ENCODE data around the gene CCNK. TPM values are rescaled to one million over a fixed set of nuclear protein-coding genes. Genes with fewer than 3 reads are reported as not detected.

Gene CCNK
- total RNA-seq, 1 donor from 2014 or later, result 80.8 TPM

DNA sequence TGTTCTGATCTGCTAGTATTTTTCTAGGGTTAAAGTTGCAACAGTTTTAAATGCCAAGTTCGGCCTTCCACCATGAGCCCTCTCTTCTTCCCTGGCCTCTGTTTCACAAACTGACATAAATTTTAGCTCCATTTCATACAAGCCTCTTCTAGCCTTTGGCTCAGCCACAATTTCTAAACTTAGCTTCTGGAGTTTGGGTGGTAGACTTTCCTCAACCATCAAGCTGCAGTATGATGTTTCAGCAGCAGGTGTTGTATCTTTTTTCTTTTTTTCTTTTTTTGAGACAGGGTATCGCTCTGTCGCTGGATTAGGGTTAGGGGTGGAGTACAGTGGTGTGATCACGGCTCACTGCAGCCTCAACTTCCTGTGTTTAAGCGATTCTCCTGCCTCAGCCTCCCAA, 30.0 kb upstream of the CCNK start:
- H3K36me3 Mint-ChIP-seq (ENCODE audit: low read depth), result peaks cover 28% of the 10 kb centered on the region

DNA sequence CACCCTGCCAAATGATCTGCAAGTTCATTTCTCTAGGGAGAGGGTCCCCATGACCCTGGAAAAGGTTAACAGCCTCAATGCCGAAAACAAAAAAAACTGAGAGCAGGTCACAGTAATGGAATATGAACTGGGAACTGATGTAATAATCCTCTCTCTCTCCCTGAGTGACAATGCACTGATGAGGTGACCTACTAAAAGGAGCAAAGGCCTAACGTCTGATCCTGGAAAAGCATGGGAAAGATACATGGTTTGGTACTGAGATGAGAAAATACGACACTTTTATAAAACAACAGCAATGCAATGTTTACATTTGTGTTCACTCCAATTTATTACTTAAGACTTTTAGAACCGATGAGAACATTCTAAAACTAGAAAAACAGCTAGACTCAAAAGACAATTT, 28.2 kb upstream of the CCNK start:
- no peak for DNase-seq (ENCODE audit: low spot score)
- peaks cover 28% of the 10 kb centered on the region for H3K36me3 Mint-ChIP-seq (ENCODE audit: low read depth)
- H3K27me3 Mint-ChIP-seq (ENCODE audit: insufficient read depth), result no peaks in the 10 kb centered on the region
- no peak overlapping the region for H3K27ac Mint-ChIP-seq
- no peaks in the 10 kb centered on the region for H3K4me1 Mint-ChIP-seq (ENCODE audit: low read depth)
- intact Hi-C loops (cut with micrococcal nuclease), result no loop called here
- no peaks in the 10 kb centered on the region for H3K9me3 Mint-ChIP-seq
- no peak overlapping the region for H3K4me3 Mint-ChIP-seq

More for the DNA sequence above, 30.0 kb upstream of the CCNK start:
- no peaks in the 10 kb centered on the region for H3K27me3 Mint-ChIP-seq (ENCODE audit: insufficient read depth)
- no peak for DNase-seq (ENCODE audit: low spot score)
- no peak overlapping the region for H3K27ac Mint-ChIP-seq
- intact Hi-C loops (cut with micrococcal nuclease), result no loop called here
- H3K9me3 Mint-ChIP-seq, result no peaks in the 10 kb centered on the region
- no peaks in the 10 kb centered on the region for H3K4me1 Mint-ChIP-seq (ENCODE audit: low read depth)
- no peak overlapping the region for H3K4me3 Mint-ChIP-seq

DNA sequence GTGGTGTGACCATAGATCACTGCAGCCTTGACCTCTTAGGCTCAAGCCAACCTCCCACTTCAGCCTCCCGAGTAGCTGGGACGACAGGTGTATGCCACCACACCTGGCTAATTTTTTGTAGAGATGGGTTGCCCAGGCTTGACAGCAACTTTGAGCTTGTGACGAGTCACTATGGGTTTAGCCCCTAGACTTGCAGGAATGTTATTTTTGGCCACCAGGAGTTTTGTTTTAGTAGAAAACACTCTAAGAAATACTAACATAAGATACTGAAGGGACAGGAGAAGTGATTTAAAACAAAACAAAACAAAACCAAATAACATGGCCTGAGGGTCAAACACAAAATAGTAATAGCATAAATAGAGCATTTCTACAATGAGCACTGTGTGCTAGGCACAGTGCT, 27.0 kb upstream of the CCNK start:
- H3K4me1 Mint-ChIP-seq (ENCODE audit: low read depth), result no peaks in the 10 kb centered on the region
- no peak overlapping the region for H3K4me3 Mint-ChIP-seq
- DNase-seq (ENCODE audit: low spot score), result no peak
- no peaks in the 10 kb centered on the region for H3K27me3 Mint-ChIP-seq (ENCODE audit: insufficient read depth)
- peaks cover 26% of the 10 kb centered on the region for H3K36me3 Mint-ChIP-seq (ENCODE audit: low read depth)
- no peaks in the 10 kb centered on the region for H3K9me3 Mint-ChIP-seq
- intact Hi-C loops (cut with micrococcal nuclease), result no loop called here
- H3K27ac Mint-ChIP-seq, result no peak overlapping the region

DNA sequence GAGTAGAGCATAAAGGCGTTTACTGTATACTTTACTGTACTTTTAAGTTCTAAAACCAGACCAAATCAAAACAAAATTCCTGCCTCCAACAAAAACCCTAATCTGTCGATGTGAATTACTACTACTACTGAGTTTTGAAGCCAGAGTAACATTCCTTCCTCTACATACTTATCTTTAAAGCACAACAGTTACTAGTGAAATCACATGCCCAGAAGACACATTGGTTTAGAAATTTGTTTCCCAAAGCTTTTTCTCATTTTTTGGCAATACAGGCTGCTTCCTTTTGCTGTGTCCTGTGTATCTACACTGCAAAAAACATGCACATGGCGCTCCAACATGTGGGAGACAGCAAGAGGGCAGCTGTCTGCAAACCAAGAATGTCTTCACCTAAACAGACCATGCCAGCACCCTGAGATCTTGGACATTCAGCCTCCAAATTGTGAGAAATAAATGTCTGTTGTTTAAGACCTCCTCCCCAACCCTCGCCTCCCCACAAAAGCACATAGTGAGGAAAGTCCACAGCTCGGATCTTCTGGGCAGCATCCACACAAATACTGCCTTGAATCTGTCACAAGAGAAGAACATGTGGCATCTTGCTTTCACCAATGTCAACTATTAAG, 21.6 kb upstream of the CCNK start:
- no peak for DNase-seq (ENCODE audit: low spot score)
- H3K36me3 Mint-ChIP-seq (ENCODE audit: low read depth), result peaks cover 47% of the 10 kb centered on the region
- no peaks in the 10 kb centered on the region for H3K27me3 Mint-ChIP-seq (ENCODE audit: insufficient read depth)
- no peaks in the 10 kb centered on the region for H3K9me3 Mint-ChIP-seq
- H3K4me3 Mint-ChIP-seq, result no peak overlapping the region
- no peak overlapping the region for H3K27ac Mint-ChIP-seq
- intact Hi-C loops (cut with micrococcal nuclease), result no loop called here
- peaks cover 8% of the 10 kb centered on the region for H3K4me1 Mint-ChIP-seq (ENCODE audit: low read depth)

DNA sequence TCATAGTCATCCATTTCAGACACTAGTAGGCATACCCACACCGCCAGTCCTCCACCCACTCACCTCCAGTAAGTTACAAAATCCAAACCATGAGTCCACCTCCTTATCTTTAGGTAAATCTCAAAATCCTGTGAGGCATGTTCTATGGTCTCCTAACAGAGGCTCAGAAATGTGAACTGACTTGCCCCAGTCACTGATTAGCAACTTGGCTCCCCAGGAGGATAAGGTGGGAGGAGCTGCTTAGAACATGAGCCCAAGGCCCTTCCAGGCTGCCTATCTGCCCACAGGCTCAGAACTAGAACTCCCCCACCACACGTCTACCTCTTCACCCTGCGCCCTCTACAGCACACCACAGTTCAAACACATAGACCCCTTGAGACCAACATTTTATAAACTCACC, 20.4 kb upstream of the CCNK start:
- peaks cover 42% of the 10 kb centered on the region for H3K36me3 Mint-ChIP-seq (ENCODE audit: low read depth)
- no peaks in the 10 kb centered on the region for H3K9me3 Mint-ChIP-seq

DNA sequence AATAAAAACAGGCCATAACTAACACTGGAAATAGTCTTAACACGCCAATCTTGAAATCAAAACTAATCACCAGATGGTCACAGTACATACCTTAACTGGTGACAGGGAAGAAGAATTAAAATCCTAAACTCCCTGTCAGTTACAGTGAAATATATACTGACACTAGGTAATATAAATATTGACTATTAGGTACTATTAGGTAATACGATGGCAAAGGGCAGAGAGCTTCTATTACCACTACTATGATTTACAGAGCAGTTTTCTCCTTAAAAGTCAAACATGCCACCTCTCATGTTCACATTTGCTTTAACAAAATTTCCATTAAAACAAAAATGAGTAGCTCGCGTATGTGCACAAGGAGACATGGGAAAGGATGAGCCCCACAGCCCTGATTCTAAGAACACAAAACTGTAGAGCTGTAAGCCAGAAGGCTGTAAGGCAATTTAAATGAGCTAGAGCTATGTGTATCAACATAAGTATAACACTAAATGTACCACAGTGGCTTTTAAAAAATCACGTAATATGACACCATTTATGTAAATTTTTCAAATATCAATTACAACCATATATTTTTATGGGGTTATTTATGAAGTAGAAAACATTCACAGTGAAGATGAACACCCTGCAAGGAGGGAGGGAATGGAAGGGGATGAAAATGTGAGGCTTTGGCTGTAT, 19.7 kb upstream of the CCNK start:
- H3K4me1 Mint-ChIP-seq (ENCODE audit: low read depth), result peaks cover 8% of the 10 kb centered on the region
- H3K36me3 Mint-ChIP-seq (ENCODE audit: low read depth), result peaks cover 44% of the 10 kb centered on the region
- H3K9me3 Mint-ChIP-seq, result no peaks in the 10 kb centered on the region

More for the DNA sequence above, 20.4 kb upstream of the CCNK start:
- Mint-ChIP-seq H3K27me3 (ENCODE audit: insufficient read depth) (no peaks in the 10 kb centered on the region), H3K4me1 (ENCODE audit: low read depth) (peaks cover 8% of the 10 kb centered on the region), H3K27ac (no peak overlapping the region), H3K4me3 (no peak overlapping the region)
- intact Hi-C loops (cut with micrococcal nuclease), result no loop called here
- DNase-seq (ENCODE audit: low spot score), result no peak

DNA sequence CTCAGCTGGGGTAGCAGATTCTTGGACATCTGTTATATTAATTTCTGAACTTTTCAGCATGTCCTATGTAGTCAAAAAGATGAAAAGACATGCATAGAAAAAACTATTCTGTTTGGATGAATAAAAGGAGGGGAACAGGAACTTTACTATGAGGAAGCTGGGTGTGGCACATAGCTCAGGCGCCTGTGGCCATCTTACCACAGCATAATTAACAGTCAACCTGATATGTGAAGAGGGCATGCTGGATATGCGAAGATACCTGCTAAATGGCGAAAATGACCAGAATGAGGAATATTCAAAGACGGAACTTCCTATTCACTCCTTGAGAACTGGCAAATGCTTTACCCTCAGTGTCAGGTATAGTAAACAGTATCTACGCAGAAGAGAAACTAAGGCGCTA, 19.0 kb upstream of the CCNK start:
- Mint-ChIP-seq H3K27me3 (ENCODE audit: insufficient read depth) (no peaks in the 10 kb centered on the region), H3K4me3 (no peak overlapping the region), H3K27ac (no peak overlapping the region), H3K36me3 (ENCODE audit: low read depth) (peaks cover 37% of the 10 kb centered on the region), H3K9me3 (no peaks in the 10 kb centered on the region), H3K4me1 (ENCODE audit: low read depth) (peaks cover 8% of the 10 kb centered on the region)
- DNase-seq (ENCODE audit: low spot score), result no peak
- intact Hi-C loops (cut with micrococcal nuclease), result no loop called here

More for the DNA sequence above, 19.7 kb upstream of the CCNK start:
- intact Hi-C loops (cut with micrococcal nuclease), result no loop called here
- H3K4me3 Mint-ChIP-seq, result no peak overlapping the region
- H3K27me3 Mint-ChIP-seq (ENCODE audit: insufficient read depth), result no peaks in the 10 kb centered on the region
- no peak for DNase-seq (ENCODE audit: low spot score)
- no peak overlapping the region for H3K27ac Mint-ChIP-seq

DNA sequence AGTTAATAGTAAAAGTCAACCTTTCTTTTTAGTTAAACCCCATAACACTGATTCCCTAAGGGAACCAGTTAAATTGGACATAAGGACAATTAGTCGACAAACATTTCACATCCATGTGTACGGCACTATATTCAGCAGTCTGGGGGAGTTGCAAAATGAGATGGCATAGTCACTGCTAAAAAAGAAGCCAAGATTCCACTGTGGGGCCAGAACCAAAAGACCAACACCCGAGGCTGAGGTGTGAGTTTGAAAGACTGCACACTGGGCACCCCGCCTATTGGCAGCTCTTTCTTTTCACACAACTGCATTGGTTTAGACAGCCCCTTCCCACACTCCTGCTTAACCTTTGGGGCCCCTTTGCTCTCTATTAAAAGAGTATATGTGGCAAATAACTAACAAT, 17.2 kb upstream of the CCNK start:
- DNase-seq (ENCODE audit: low spot score), result no peak
- Mint-ChIP-seq H3K4me3 (no peak overlapping the region), H3K36me3 (ENCODE audit: low read depth) (peaks cover 33% of the 10 kb centered on the region), H3K4me1 (ENCODE audit: low read depth) (peaks cover 21% of the 10 kb centered on the region), H3K9me3 (no peaks in the 10 kb centered on the region), H3K27ac (no peak overlapping the region), H3K27me3 (ENCODE audit: insufficient read depth) (no peaks in the 10 kb centered on the region)
- intact Hi-C loops (cut with micrococcal nuclease), result no loop called here

DNA sequence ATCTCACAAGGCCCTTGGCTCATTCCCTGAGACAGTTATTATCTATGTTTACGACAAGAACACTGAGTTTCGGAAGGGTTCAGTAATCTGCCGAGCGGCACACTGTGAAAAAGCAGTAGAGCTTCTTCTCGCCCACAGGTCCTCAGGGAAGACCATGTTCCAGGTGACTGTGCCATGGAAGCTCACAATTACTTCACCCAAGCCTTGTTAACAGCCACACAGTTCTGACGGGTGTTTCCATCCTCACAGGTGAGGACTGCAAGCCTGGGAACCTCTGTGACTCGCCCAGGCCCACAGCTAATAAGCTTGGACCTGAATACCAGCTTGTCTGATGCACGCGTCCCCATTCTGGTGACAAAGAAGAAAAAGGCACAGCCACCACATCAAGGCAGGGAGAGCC, 15.9 kb upstream of the CCNK start:
- Mint-ChIP-seq H3K36me3 (ENCODE audit: low read depth) (peaks cover 24% of the 10 kb centered on the region), H3K27me3 (ENCODE audit: insufficient read depth) (no peaks in the 10 kb centered on the region), H3K9me3 (no peaks in the 10 kb centered on the region), H3K4me3 (no peak overlapping the region), H3K27ac (no peak overlapping the region), H3K4me1 (ENCODE audit: low read depth) (peaks cover 21% of the 10 kb centered on the region)
- DNase-seq (ENCODE audit: low spot score), result no peak
- intact Hi-C loops (cut with micrococcal nuclease), result no loop called here

DNA sequence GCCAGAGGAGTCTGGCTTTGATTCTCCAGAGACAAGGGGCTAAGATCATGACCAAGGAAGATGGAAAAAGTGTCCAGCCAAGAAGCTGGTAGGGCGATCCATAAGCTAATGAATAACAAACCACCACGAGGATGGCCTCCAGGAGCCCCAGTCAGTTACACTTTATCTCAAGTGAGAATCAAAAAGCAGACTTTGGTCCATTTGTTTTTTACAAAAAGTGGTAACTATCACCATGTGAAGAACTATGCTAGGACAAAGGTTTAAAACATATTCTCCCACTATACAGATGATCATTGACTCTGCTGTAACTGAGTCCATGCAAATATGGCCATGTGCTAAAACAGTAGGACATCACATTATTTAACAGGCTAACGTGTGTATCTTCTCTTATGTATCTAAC, 14.5 kb upstream of the CCNK start:
- intact Hi-C loops (cut with micrococcal nuclease), result no loop called here
- Mint-ChIP-seq H3K27me3 (ENCODE audit: insufficient read depth) (no peaks in the 10 kb centered on the region), H3K27ac (no peak overlapping the region), H3K36me3 (ENCODE audit: low read depth) (peaks cover 15% of the 10 kb centered on the region), H3K4me3 (no peak overlapping the region), H3K9me3 (no peaks in the 10 kb centered on the region), H3K4me1 (ENCODE audit: low read depth) (peaks cover 13% of the 10 kb centered on the region)
- DNase-seq (ENCODE audit: low spot score), result no peak

DNA sequence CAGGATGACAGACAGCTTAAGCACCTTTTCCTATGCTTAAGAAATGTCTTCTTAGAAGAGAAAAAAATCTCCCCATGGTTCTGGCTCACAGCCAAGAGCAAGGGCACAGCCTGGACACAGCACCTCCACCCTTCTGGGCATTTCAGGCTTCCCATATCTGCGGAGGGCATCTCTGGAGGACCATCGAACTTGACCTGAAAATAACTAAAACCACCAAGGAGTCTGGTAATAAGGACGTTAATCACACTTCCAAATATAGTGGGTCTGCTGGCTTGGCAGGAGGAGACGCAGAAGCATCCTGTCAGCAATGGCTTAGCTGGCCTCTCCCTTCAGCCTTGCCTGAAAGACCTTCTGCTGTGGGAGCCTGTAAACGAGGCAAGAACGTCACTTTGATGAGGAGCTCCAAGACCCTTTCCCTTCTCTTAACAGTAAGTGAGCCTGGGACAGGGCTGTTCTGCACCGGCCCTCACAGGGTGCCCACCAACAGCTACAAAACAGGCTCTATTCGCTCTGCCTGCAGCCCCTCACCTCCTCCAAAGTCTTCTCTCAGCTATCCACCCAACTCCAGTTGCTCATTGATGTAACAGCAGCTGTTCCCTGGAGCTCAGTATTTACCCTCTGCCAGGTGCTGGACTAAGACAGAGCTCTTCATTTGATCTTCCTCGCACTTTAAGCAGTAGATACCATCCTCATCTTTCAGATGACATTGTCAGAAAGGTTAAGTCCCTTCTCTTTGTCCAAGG, 13.7 kb upstream of the CCNK start:
- DNase-seq (ENCODE audit: low spot score), result no peak
- Mint-ChIP-seq H3K4me3 (no peak overlapping the region), H3K4me1 (ENCODE audit: low read depth) (peaks cover 13% of the 10 kb centered on the region), H3K36me3 (ENCODE audit: low read depth) (peaks cover 9% of the 10 kb centered on the region), H3K27ac (no peak overlapping the region), H3K27me3 (ENCODE audit: insufficient read depth) (no peaks in the 10 kb centered on the region), H3K9me3 (no peaks in the 10 kb centered on the region)
- intact Hi-C loops (cut with micrococcal nuclease), result no loop called here

DNA sequence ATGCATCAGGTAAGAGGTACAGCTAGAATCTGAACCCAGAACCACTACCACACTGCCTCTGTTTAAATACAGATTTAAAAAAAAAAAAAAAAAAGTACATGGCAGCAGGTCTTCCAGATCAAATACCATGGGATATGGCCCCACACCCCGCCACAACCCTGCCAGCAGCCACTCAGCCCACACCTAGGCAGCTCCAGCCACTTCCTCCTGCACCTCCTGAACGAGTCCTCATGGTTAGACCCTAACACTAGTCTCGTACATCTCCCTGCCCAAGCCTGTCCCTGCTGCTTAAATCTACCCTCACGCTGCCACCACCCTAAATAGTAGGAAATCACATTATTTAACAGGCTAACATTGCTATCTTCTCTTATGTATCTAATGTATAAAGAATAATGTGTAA, 13.1 kb upstream of the CCNK start:
- Mint-ChIP-seq H3K4me3 (no peak overlapping the region), H3K4me1 (ENCODE audit: low read depth) (peaks cover 13% of the 10 kb centered on the region), H3K9me3 (no peaks in the 10 kb centered on the region), H3K27ac (no peak overlapping the region), H3K27me3 (ENCODE audit: insufficient read depth) (no peaks in the 10 kb centered on the region), H3K36me3 (ENCODE audit: low read depth) (peaks cover 8% of the 10 kb centered on the region)
- DNase-seq (ENCODE audit: low spot score), result no peak
- intact Hi-C loops (cut with micrococcal nuclease), result no loop called here

DNA sequence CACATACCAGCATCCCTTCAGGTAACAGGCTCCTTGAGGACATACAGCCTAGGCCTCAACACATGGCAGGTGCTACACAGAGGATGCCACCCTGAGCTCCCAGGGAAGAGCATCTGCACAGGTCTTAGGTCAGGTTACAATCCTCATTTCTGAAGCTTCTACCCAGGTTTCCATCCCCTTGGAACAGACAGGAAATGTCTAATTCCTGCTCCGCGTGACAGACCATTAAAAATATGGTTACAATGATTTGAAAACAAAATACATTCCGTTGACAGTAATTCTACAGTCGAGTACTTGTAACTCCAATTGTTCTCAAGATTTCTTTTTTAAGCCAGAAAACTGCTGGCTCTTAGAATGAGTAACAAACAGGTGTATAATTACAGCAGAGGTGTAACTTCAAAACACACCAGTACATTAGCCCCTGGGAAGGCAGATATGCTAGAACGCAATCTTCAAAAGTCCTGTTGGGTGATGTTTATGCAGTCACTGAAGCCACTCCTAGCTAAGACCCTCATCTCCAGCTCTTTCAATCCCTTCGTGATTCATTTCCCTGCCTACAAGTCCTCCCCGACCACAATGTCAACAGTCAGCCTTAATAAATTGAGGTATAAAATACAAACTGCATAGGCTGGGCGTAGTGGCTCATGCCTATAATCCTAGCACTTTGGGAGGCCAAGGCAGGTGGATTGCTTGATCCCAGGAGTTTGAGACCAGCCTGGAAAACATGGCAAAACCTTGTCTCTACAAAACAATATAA, 12.2 kb upstream of the CCNK start:
- intact Hi-C loops (cut with micrococcal nuclease), result no loop called here
- Mint-ChIP-seq H3K27ac (no peak overlapping the region), H3K4me3 (no peak overlapping the region), H3K27me3 (ENCODE audit: insufficient read depth) (no peaks in the 10 kb centered on the region), H3K4me1 (ENCODE audit: low read depth) (peaks cover 13% of the 10 kb centered on the region), H3K9me3 (no peaks in the 10 kb centered on the region), H3K36me3 (ENCODE audit: low read depth) (peaks cover 3% of the 10 kb centered on the region)
- DNase-seq (ENCODE audit: low spot score), result no peak
